Caco-2 (cell line): ENCODE data around the gene TNRC6A. TPM values are rescaled to one million over a fixed set of nuclear protein-coding genes. Genes with fewer than 3 reads are reported as not detected.
"Not testable (repeated sequence)": the region's sequence is repeated elsewhere in the genome, so short reads cannot be mapped to it uniquely, and the experiment has no call there.

Experiments
- BruUV-seq: library from RNA; stranded (reverse); fragments of 400-500 nt; replicated peaks from 2 replicates; lab custom pipeline; 2021; lab: Mats Ljungman, UMichigan
- CTCF ChIA-PET: fragments of 300-600 bp; sonication (Branson Sonifier 250); formaldehyde crosslinking; loops from one replicate; lab custom pipeline; 2022; ENCODE audit warnings: antibody characterized with exemption; lab: Charles Lee
- POLR2A ChIA-PET: fragments of 300-600 bp; sonication (Branson Sonifier 250); formaldehyde crosslinking; loops from one replicate; lab custom pipeline; 2022; ENCODE audit warnings: antibody characterized with exemption; lab: Charles Lee
- DNase-seq, 2 experiments: peaks; one replicate each; pipeline versions ENCODE4 v3.0.0 to v3.0.0-alpha.2; 2020 to 2022
- H3K27me3 ChIP-seq: replicated peaks from 2 replicates; pipeline ENCODE4 v1.6.0; 2011; ENCODE audit warnings: low read length; ENCODE audit not compliant: control insufficient read depth, insufficient read depth
- H3K36me3 ChIP-seq: 2 replicates; pipeline ENCODE4 v1.5.1; 2011; ENCODE audit warnings: low read length; ENCODE audit not compliant: control insufficient read depth, insufficient read depth
- H3K4me1 ChIP-seq: fragments of 250-450 bp; sonication (Bioruptor Pico); 2 replicates; pipeline ENCODE4 v1.5.1; 2020; ENCODE audit warnings: mild to moderate bottlenecking
- H3K4me3 ChIP-seq: 2 replicates; pipeline ENCODE4 v1.5.1; 2011; ENCODE audit warnings: low read depth, mild to moderate bottlenecking, control low read depth, low read length
- H3K9me3 ChIP-seq: fragments of 250-450 bp; sonication (Bioruptor Pico); 2 replicates; pipeline ENCODE4 v1.5.1; 2020; ENCODE audit warnings: mild to moderate bottlenecking, moderate library complexity
- H3K27ac Mint-ChIP-seq: one replicate; pipeline ENCODE4 v1.8.0; 2022; ENCODE audit warnings: mixed read lengths; ENCODE audit not compliant: unreplicated experiment
- H3K27me3 Mint-ChIP-seq: one replicate; pipeline ENCODE4 v1.8.0; 2022; ENCODE audit warnings: mixed read lengths; ENCODE audit not compliant: insufficient read depth, unreplicated experiment
- H3K36me3 Mint-ChIP-seq: one replicate; pipeline ENCODE4 v1.8.0; 2022; ENCODE audit warnings: mild to moderate bottlenecking, mixed read lengths; ENCODE audit not compliant: insufficient read depth, unreplicated experiment
- H3K4me1 Mint-ChIP-seq: one replicate; pipeline ENCODE4 v1.8.0; 2022; ENCODE audit warnings: low read depth, mixed read lengths; ENCODE audit not compliant: unreplicated experiment
- H3K4me3 Mint-ChIP-seq: one replicate; pipeline ENCODE4 v1.8.0; 2022; ENCODE audit warnings: mild to moderate bottlenecking, moderate library complexity, mixed read lengths; ENCODE audit not compliant: unreplicated experiment
- H3K9me3 Mint-ChIP-seq: one replicate; pipeline ENCODE4 v1.8.0; 2022; ENCODE audit warnings: mixed read lengths; ENCODE audit not compliant: unreplicated experiment
- CTCF ChIP-seq, 2 experiments: fragments of 200-600 bp in 1 of 2; IDR thresholded peaks; 1 replicate in 1 of 2; 2 replicates in 1 of 2; pipeline versions ENCODE4 v1.5.1 to v1.8.0; 2011 to 2022; ENCODE audit warnings: antibody characterized with exemption in 1 of 2, control low read depth in 1 of 2, inconsistent platforms in 1 of 2, low read depth in 1 of 2, low read length in 1 of 2, mild to moderate bottlenecking in 1 of 2, moderate library complexity in 1 of 2; ENCODE audit not compliant: insufficient read depth in 1 of 2, severe bottlenecking in 1 of 2, unreplicated experiment in 1 of 2
- intact Hi-C: fragments of 100-400 bp; cut with micrococcal nuclease; formaldehyde crosslinking; loops from one replicate; pipeline ENCODE4 v1.10.0; 2022; ENCODE audit not compliant: unreplicated experiment
- total RNA-seq: library from RNA; stranded (reverse); gene quantifications from 2 replicates; pipeline ENCODE4 v1.2.3, GENCODE V29; 2022

The TNRC6A gene
- total RNA-seq, 1 experiment from 2014 or later = 43.7 TPM

- Histone ChIP-seq H3K27me3 (no peaks in the 10 kb centered on the region), H3K4me1 (0 out of 2 replicates have a peak, but pooled peaks cover 3% of the 10 kb centered on the region), H3K9me3 (no peaks in the 10 kb centered on the region), H3K4me3 (no peak overlapping the region), H3K36me3 (no peaks in the 10 kb centered on the region)
- no peak overlapping the region for H3K27ac Mint-ChIP-seq
- TF ChIP-seq CTCF (IDR thresholded peaks at IDR 0.05; ENCODE audit: insufficient read depth in 1 of 2, low read depth in 1 of 2, low read length in 1 of 2, severe bottlenecking in 1 of 2, unreplicated experiment in 1 of 2) = no peak
- ChIA-PET CTCF (no interaction called here), POLR2A (no interaction called here)
- DNase-seq = no peak
- no peak overlapping the region for H3K4me3 Mint-ChIP-seq
- H3K27me3 Mint-ChIP-seq = no peaks in the 10 kb centered on the region
- no peaks in the 10 kb centered on the region for H3K4me1 Mint-ChIP-seq
- intact Hi-C loops = no loop called here
- BruUV-seq = no TSS peak
- no peaks in the 10 kb centered on the region for H3K9me3 Mint-ChIP-seq
- no peaks in the 10 kb centered on the region for H3K36me3 Mint-ChIP-seq
Measured at GRCh38 chr16:24855678-24856077, 126.2 kb downstream of the TNRC6A start.

GRCh38 chr16:24856871-24857270 lies 127.4 kb downstream of the TNRC6A start:
- intact Hi-C loops, H3K4me1 Mint-ChIP-seq, H3K9me3 Mint-ChIP-seq, H3K4me1 ChIP-seq, POLR2A ChIA-PET, DNase-seq, H3K27me3 ChIP-seq, H3K4me3 ChIP-seq, CTCF ChIA-PET, BruUV-seq, H3K36me3 ChIP-seq, H3K9me3 ChIP-seq, H3K27me3 Mint-ChIP-seq, H3K27ac Mint-ChIP-seq, H3K4me3 Mint-ChIP-seq, H3K36me3 Mint-ChIP-seq: not testable (repeated sequence)

- no peak for TF ChIP-seq CTCF (IDR thresholded peaks at IDR 0.05; ENCODE audit: insufficient read depth in 1 of 2, low read depth in 1 of 2, low read length in 1 of 2, severe bottlenecking in 1 of 2, unreplicated experiment in 1 of 2)
- ChIA-PET POLR2A (no interaction called here), CTCF (no interaction called here)
- intact Hi-C loops = no loop called here
- Mint-ChIP-seq H3K27ac (no peak overlapping the region), H3K4me1 (no peaks in the 10 kb centered on the region), H3K36me3 (no peaks in the 10 kb centered on the region), H3K27me3 (no peaks in the 10 kb centered on the region), H3K4me3 (no peak overlapping the region), H3K9me3 (no peaks in the 10 kb centered on the region)
- no peaks in the 10 kb centered on the region for H3K27me3 ChIP-seq
- H3K36me3 ChIP-seq = no peaks in the 10 kb centered on the region
- H3K4me3 ChIP-seq = no peak overlapping the region
- H3K4me1 ChIP-seq = 0 out of 2 replicates have a peak, but pooled peaks cover 3% of the 10 kb centered on the region
- H3K9me3 ChIP-seq = no peaks in the 10 kb centered on the region
- BruUV-seq = no TSS peak
- DNase-seq = peak; percentile 70 to 77
Measured at GRCh38 chr16:24858219-24859041, 129.0 kb downstream of the TNRC6A start.
